A172 (cell line): ENCODE measurements around the gene AKR1B1. TPM values are rescaled to one million over a fixed set of nuclear protein-coding genes. Genes with fewer than 3 reads are reported as not detected.

Experiments used
- DNase-seq: peaks from one replicate; pipeline ENCODE4 v3.0.0-alpha.2; 2015; ENCODE audit warnings: low spot score
- total RNA-seq: library from RNA; depleted of rRNA; stranded (reverse); fragments of >200 nt; shearing (Covaris generic); gene quantifications from 2 replicates; pipeline ENCODE4 v1.2.3, GENCODE V29; 2014

AKR1B1 gene
- total RNA-seq, 1 experiment from 2014 or later, result 83.9 TPM

DNA sequence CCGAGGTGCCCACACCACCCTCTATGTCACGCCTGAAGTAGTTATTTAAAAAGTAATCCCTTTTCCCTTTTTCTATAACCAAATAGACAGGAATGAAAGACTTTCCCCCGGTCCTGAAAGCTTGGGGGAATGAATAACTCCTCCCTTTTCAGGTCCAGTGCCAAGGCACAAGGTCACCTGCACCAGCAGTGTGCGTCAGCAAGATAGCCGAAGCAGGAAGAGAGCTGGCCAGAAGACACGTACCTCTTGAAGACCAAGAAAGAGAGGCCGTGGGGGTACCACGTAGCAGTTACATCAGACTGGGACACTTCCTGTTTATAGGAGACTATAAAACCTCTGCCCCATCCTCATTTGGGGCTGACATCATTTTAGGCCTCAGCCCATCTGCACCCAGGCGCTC, 10.7 kb upstream of the AKR1B1 start:
- DNase-seq, result no peak

DNA sequence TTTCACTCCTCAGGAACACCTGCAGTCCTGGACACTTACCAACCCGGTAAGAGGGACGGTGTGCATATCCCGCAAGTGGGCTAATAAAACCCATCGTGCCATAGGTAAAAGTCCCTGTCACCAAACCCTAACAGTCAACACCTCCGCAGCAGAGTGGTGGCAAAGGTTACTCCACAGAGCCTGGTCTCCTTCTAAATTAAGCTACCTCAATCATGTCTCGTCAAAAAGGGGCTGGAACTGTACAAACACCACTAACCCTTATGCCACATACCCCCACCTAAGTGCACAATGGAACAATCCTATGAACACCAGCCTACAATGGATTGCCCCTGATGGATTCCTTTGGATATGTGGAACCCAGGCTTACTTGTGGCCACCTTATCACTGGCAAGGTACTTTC, 9.6 kb upstream of the AKR1B1 start:
- DNase-seq, result no peak

DNA sequence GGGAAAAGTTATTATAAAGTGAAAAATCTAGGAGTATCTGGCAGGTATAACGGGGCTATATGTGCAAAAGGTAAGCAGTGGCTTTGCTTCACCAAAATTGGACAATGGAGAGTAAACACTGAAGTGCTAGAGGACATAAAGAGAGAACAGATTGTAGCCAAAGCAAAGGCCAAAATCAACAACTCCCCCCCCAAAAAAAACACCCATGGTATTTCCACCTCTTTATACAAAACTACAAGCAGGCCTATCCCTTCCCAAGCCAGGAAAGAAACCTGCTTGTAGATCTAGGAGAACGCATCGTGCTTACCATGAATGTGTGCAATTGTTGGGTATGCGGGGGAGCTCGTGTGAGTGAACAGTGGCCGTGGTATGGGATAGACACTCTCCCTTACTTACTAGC, 9.2 kb upstream of the AKR1B1 start:
- DNase-seq, result no peak

DNA sequence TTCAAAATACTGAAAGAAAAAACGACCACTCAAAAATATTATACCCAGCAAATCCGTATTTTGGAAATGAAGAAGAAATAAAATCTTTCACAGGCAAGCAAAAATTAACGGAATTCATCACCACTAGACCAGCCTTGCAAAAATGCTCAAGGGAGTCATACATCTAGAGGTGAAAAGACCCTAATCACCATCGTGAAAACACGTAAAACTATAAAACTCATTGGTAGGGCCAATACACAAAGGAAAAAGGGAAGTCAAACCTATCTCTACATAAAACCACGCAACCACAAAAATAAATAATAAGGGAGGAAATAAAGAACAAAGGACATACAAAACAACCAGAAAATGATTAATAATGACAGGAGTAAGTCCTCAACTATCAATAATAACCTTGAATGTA, 6.6 kb upstream of the AKR1B1 start:
- no peak for DNase-seq

DNA sequence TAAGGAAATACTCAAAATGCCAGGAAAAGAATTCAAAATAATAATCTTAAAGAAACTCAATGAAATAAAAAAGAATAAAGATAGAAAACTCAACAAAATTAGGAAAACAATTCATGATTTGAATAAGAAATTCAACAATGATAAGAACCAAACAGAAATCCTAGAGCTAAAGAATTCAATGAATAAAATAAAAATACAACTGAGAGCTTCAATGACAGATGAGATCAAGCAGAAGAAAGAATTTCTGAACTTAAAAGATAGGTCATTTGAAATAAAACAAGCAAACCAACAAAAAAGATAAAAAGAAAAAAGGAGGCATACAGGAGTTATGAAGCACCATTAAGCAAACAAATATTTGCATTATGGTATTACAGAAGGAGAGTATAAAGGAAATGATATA, 5.6 kb upstream of the AKR1B1 start:
- no peak for DNase-seq

DNA sequence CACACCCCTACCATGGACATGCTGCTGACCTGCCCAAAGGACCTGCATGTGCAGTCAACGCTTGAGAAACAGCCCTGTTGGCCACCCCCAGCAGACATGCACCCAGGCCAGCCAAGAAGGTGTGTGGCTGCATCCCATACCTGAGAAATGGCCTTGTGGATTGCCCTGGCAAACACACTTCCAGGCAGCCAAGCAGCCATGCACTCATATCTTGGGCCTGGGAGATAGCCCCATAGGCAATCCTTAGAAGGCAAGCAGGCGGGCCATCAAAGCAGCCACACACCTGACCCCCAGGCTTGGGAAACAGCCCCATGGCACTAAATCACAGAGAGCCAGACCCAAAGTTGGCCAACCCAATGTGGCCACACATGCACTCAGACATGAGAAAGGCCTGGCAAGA, 4.9 kb upstream of the AKR1B1 start:
- no peak for DNase-seq

DNA sequence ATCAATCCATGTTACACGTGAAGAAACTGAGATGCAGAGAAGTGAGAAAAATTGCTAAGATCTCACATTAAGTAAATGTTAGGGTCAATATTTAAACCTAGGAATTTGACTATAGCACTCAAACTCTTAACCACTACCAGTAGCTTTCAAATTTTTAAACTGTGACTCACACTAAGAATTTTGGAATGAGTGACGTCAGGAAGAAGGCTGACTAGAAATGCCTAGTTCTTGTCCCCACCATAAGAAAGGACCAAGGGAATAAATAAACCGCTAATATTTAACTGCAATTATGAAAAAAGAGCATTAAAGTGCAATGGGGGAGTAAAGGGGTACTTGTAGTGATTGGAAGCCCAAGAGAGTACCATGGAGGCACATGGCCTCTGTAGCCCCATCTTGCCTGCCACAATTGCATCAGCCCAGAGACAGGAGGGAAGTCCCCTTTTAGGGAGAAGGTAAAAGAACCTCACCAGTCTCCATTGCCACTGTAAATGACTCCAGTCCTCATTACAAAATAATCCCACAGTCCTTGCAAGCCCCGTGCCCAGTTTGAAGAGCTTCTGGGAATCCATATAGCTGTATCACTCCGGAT, 3.5 kb upstream of the AKR1B1 start:
- DNase-seq, result peak; percentile 81

DNA sequence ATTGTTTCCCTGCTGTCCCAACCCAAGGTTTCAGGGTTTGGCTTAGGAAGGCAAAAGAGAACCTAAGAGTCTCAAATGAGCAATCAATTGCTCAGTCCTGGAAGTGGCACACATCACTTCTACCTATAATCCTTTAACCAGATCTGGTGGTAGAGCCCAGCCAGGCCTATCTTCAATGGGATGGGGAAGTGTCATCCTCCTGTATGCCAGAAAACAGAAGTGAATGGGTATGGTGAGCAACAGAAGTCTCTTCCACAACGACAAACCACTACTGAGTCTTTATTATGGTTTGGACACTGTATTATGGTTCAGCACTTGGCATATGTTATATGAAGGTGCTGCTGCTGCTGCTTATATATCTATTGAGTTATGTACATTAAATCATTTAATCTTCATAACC, 3.0 kb upstream of the AKR1B1 start:
- DNase-seq, result no peak

DNA sequence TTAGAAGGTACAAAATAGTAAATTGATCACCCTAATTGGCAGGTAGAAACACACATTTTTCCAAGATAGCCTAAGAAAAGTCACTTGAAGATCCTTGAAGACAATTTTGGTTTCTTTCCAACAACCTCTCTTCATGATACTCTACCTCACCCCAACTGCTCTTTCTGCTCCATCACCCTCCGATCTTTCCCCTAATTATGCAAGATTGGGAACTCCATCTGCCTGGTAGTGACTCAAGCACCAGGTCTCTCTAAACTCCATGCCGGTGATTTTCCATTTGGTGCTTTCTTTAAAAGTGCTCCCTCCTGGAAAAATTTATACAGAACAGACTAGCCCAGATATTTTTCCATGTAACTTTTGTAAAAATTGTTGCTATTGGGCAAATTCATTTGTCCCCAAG, 1.1 kb upstream of the AKR1B1 start:
- DNase-seq, result no peak

DNA sequence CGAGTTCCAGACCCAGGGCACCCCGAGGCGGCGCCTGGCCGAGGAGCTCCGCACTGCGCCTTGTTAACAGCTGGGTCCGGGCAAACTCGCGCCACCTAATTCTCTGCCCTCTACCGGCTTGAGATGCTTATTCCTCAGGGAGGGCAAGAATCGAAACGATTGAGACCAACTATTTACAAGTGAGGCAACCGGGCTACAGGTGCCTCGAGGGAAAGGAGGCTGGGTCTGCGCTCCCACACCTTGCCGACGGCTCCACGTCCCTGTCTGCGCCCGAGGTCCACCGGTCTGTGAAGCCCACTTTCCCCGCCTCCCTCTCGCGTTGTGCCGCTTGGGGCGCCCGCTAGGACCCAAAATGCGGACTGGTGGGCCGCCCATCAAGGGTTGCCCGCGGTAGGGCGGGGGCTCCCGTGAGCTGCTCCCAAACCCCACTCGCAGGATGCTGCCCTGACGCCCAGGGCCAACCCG, 527 bp downstream of the AKR1B1 start:
- DNase-seq, result peak; percentile 33

DNA sequence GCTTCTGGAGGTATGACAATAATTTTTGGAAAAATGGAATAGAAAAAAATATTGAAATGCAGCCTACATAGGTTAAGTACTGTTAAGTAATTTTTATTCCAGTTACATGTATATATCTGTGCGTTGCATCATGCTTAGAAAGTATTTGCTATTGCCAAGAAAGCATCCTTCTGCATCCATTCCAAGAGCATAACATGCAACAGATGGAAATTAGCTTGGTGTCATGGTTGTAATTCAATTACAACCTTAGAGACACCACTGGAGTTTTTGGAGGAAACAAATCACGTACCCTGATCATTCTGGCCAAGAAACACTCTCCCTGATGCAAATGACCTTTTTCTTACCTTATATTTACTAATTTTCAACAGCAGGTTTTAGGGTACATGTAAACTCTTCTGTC, 1.7 kb downstream of the AKR1B1 start:
- DNase-seq, result no peak

DNA sequence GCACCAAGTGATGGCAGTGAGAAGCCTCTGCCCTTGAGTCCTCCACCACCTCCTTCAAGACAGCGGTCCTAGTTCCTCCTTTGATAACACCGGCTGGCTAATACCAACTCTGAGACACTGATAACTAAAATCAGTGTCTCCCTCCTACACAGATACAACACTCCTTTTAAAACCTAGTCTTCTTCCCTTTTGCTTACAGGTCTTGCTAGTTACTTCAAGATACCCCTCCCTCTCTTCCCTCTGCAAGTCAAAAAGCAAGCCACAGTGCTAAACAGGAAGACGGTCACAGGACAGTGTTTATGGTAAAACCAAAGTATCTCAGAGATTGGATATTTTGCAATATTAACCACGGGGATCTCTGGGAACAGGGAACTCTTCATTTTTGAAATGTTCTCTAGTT, 4.6 kb downstream of the AKR1B1 start:
- DNase-seq, result no peak

DNA sequence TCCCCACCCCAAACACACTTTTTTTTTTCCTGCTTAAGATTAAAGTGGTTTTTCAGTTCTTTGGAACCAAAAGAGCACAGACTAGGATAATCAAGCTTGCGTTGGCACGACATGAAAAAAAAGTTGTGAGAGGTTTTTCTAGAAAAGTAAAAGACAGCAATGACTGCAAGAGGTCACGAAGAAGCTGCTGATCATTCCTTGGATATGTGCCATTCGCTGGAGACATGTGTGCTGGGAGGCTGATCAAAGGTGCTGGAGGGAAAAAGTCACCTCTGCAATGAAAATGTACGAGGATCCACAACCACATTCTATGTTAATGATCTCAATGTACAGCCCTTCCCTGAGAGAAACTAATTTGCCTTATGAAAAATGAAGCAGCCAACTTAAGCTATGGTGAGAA, 5.4 kb downstream of the AKR1B1 start:
- DNase-seq, result no peak

DNA sequence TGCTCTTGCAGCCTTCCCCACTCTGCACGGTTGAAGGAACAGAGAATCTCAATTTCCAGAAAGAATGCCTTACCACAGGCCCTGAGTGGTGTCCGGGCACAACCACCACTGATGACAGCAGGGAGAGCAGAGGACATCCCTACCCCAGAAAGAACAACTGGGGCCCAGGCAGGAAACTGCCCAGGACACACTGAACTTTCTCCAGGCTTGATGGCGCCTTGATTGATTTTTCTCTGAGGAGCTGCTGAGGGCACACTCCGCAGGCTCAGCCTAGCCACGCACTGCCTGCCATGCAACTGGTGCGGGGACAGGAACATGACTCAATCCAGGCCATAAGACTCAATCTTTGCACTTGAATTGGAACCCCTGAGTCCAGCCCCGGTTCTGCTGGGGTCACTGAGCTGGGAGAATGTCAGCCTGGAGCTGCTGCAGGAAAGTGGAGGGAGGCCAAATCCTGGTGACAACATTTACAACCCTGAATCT, 5.9 kb downstream of the AKR1B1 start:
- DNase-seq, result no peak

DNA sequence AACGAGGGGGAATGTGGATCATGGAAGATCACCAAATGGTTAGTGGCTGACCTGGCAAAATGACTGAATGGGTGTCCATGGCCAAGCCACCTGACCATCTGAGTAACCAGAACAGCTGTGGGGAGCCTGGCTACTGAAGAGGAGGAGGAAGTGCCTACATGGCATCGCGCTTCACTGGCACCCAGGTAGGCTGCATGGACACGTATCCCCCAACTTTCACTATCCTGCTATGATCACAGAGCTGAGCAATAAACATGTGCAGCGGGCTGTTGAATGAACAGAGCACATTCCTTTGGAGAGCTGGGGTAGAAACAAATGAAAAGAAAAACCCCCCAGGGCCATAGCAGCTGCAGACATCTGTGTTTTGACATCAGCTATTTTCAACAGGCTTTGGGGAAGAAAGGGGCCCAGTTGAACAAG, 6.5 kb downstream of the AKR1B1 start:
- no peak for DNase-seq

DNA sequence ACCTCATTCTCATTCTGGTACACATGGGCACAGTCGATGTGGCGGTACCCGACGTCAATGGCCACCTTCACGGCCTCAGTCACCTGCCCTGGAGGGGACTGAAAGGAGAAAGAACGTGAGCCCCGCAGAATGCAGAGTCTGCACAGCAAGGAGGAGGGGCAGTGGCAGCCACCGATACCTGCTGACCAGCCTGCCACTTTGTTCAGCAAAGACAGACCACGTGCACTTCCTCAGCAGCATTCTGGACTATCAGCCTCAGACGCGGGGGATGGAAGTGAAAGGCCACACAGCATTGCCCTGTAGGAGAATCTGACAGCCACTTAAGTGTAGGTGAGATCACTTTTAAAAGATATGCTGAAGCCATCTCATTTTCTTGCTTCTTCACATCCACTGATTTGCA, 7.2 kb downstream of the AKR1B1 start:
- no peak for DNase-seq

DNA sequence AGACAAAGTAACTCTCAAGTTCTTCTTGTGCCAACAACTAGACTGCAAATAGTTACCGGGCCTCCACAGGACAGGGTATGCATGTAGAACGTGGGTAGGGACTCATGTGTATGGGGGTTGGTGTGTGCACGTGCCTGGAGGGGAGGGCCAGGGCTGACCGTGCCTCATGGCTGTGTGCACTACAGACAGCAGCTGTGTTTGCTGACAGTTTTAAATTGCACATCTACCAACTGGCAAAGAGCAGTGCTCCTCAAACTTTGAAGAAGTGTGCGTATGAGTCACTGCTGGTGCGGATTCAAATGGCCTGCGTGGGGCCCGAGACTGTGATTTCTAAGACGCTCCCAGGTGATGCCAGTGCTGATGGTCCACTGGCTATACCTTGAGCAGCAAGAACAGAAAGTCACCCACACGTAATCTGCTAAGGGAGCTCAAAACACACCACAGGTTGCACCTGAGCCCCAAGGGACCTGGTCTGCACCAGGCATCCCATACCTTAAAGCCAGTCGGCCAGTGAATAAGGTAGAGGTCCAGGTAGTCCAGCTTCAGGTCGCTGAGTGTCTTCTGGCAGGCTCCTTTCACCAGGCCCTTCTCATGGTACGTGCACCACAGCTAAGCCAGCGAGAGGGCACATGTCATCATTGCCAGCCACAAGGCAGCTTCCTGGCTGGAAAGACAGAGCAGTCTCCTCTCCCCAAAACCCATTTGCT, 8.5 kb downstream of the AKR1B1 start:
- DNase-seq, result no peak

DNA sequence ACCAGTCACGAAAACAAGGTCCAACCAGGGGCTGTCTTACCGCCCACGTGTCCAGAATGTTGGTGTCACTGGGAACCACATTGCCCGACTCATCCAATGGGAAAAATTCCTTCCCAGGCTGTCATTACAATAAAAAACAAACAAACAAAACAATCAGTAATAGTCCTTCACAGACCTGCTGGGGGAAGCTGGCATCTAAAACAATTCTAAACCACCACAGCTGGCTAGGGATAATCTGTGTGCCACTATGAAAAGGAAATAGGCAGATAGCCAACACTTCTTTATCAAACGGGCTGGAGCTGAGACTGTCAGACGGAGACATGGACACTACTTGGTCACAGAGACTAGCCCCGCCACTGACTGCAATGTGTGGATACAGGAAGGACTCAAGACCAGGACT, 9.2 kb downstream of the AKR1B1 start:
- DNase-seq, result peak; percentile 23

DNA sequence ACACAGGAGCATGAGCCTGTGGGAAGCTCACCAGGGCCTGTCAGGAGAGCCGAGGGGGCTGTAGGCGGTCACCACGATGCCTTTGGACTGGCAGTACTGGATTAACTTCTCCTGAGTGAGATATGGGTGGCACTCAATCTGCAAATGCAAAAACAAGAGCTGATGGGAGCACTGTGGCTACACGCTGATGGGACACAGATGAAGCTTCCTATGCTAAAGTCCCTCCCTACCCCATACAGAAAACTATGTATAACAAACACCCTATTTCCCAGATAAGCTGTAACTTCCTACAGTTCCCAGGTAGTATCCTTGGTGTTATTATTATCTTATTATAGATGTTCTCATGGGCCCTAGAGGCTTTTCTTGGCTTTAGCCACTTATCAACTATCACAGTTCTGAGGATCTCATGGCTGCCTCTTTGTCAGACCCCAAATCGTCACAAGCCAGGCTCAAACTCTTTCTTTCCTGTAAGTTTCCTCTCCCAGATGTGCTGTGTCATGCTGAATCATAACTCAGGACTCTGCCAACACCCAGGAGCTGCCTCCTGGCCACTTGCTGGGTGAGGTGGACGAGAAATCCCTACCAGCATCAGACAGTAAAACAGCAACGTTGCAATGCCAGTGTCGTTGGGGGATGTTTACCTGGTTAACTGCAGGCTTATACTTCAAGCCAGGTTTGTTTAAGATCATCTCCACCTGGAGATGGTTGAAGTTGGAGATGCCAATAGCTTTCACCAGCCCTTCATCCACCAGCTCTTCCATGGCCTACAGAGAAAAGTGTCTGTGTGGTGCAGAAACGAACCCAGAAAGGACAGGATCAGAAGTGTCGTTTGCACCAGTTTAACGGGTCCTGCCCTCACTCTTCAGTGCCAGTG, 10.3 kb downstream of the AKR1B1 start:
- DNase-seq, result peak; percentile 79

DNA sequence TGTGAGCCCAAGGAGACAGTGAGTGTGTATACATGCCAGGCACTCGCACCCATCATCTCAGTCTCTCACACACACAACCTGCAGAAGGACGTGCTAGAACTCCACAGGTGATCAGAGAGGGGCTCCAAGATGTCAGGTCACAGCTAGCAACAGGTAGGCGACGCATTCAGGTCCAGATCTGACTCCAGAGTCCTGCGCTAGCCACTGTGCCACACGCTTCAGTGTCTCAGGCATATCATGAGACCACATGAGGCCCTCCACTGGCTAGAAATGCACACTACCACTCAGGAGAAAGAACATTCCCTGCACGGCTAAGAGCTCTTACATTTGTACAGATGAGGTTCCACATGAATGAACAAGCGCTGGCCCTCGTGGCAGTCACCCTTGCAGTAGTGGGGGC, 11.5 kb downstream of the AKR1B1 start:
- DNase-seq, result no peak

DNA sequence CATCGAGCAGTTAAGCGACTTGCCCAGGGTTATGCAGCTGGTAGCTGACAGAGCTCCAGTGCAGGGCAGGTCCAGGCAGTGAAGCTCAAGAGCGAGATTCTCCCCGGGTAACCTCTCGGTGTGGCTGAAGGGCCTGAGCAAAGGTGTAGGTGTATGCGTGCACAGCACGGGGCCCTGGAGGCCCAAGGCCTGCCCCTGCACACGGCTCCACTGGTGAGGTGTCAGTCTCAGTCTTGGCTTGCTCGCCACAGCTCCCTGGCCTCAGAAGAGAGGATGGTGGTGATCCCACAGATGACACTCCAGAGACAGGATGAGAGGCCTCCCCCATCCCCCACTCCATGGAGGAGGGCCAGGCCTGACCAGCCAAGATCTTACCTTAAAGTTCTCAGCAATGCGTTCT, 12.0 kb downstream of the AKR1B1 start:
- DNase-seq, result no peak

DNA sequence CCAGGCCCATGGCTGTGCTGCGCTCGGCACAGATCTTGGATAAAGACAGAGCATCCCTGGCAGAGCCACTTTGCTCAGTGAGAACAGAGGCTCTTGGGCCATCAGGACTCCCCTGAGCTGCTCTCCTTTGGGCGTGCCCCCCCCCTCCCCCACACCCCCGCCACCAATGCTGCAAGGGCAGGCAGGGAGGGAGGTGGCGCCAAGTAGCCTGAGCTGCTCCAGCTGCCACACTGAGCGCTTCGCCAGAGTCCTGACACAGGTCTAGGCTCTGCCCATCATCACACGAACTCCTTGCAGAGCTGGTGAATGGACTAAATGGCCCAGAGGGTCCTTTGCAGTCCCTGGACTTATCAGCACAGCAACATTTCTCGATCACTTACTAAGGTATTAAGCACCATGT, 12.5 kb downstream of the AKR1B1 start:
- no peak for DNase-seq

DNA sequence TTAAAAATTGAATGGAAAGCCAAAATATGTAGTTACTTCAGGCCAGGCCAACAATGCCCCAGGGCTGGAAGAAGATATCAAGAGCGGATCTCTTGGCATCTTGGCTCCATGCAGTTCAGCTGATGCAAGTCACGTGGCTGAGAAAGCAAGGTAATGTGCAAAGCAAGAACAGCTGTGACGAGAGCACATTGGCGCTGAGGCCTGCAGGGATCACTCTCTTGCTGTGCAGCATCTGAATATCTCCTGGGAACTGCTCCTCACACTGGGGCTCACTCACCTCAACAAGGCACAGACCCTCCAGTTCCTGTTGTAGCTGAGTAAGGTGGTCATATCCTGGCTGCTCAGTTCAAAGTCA, 14.0 kb downstream of the AKR1B1 start:
- no peak for DNase-seq
